Endothelial cell (in vitro differentiated cells): ENCODE measurements around the gene STK35. TPM values are rescaled to one million over a fixed set of nuclear protein-coding genes. Genes with fewer than 3 reads are reported as not detected.

ENCODE experiments used
- DNase-seq: peaks from one replicate; pipeline ENCODE4 v3.0.0; 2021; ENCODE audit warnings: low spot score
- H3K27ac Mint-ChIP-seq: one replicate; pipeline ENCODE4 v1.8.0; 2021; ENCODE audit warnings: mixed read lengths, inconsistent platforms; ENCODE audit not compliant: unreplicated experiment
- H3K27me3 Mint-ChIP-seq: one replicate; pipeline ENCODE4 v1.8.0; 2021; ENCODE audit warnings: mild to moderate bottlenecking, moderate library complexity, mixed read lengths, inconsistent platforms; ENCODE audit not compliant: unreplicated experiment
- H3K36me3 Mint-ChIP-seq: one replicate; pipeline ENCODE4 v1.8.0; 2021; ENCODE audit warnings: mild to moderate bottlenecking, low read depth, mixed read lengths, inconsistent platforms; ENCODE audit not compliant: unreplicated experiment
- H3K4me1 Mint-ChIP-seq: one replicate; pipeline ENCODE4 v1.8.0; 2021; ENCODE audit warnings: mild to moderate bottlenecking, mixed read lengths, inconsistent platforms; ENCODE audit not compliant: unreplicated experiment
- H3K4me3 Mint-ChIP-seq: one replicate; pipeline ENCODE4 v1.8.0; 2021; ENCODE audit warnings: mild to moderate bottlenecking, mixed read lengths, inconsistent platforms; ENCODE audit not compliant: unreplicated experiment
- H3K9me3 Mint-ChIP-seq: one replicate; pipeline ENCODE4 v1.8.0; 2021; ENCODE audit warnings: mixed read lengths, inconsistent platforms; ENCODE audit not compliant: unreplicated experiment
- total RNA-seq: library from RNA; stranded (reverse); fragmentation: NEBNext Ultra II Directional; extraction: Animal tissue kit (Norgen Biotek cat#: 25700); gene quantifications from one replicate; pipeline ENCODE4 v1.2.1, GENCODE V29; 2021; ENCODE audit not compliant: unreplicated experiment
- TF ChIP-seq, protein P1 (sequence below): fragments of 200-600 bp; sonication (generic); IDR thresholded peaks from one replicate; pipeline ENCODE4 v1.5.0; 2021; ENCODE audit warnings: antibody characterized with exemption; ENCODE audit not compliant: unreplicated experiment

The STK35 gene
- total RNA-seq, 1 donor from 2014 or later = 31.3 TPM

- no peaks in the 10 kb centered on the region for H3K9me3 Mint-ChIP-seq
- TF ChIP-seq, protein P1, sequence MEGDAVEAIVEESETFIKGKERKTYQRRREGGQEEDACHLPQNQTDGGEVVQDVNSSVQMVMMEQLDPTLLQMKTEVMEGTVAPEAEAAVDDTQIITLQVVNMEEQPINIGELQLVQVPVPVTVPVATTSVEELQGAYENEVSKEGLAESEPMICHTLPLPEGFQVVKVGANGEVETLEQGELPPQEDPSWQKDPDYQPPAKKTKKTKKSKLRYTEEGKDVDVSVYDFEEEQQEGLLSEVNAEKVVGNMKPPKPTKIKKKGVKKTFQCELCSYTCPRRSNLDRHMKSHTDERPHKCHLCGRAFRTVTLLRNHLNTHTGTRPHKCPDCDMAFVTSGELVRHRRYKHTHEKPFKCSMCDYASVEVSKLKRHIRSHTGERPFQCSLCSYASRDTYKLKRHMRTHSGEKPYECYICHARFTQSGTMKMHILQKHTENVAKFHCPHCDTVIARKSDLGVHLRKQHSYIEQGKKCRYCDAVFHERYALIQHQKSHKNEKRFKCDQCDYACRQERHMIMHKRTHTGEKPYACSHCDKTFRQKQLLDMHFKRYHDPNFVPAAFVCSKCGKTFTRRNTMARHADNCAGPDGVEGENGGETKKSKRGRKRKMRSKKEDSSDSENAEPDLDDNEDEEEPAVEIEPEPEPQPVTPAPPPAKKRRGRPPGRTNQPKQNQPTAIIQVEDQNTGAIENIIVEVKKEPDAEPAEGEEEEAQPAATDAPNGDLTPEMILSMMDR = no peak
These were observed 37.6 kb downstream of the STK35 start for GRCh38 chr20:2139250-2139649.

DNA sequence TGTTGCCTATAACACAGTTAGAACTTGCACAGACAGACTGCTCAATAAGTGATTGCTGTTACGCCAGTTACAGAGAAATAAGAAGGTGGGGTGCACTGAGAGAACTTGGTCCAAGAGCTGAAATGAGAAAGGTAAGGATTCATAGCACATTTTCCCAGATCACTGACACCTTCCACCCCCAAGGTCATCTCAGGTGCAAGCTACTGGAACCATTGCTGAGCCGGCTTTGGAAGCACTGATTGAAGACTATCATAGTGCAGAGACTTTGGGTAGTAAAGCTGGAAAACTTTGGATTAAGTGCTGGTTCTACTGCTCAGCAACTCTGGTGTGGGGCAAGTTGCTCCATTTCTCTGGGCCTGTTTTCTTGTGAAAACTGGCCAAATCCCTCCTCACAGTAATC lies 38.1 kb downstream of the STK35 start:
- no peaks in the 10 kb centered on the region for H3K9me3 Mint-ChIP-seq
- no peaks in the 10 kb centered on the region for H3K4me1 Mint-ChIP-seq
- no peak overlapping the region for H3K4me3 Mint-ChIP-seq
- no peak for DNase-seq
- H3K36me3 Mint-ChIP-seq = peaks cover 6% of the 10 kb centered on the region
- peaks cover 2% of the 10 kb centered on the region for H3K27me3 Mint-ChIP-seq
- TF ChIP-seq, protein P1 = no peak
- H3K27ac Mint-ChIP-seq = no peak overlapping the region

More at GRCh38 chr20:2139250-2139649, 37.6 kb downstream of the STK35 start:
- no peak for DNase-seq
- peaks cover 2% of the 10 kb centered on the region for H3K27me3 Mint-ChIP-seq
- H3K4me1 Mint-ChIP-seq = no peaks in the 10 kb centered on the region
- peaks cover 6% of the 10 kb centered on the region for H3K36me3 Mint-ChIP-seq
- H3K27ac Mint-ChIP-seq = no peak overlapping the region
- no peak overlapping the region for H3K4me3 Mint-ChIP-seq

DNA sequence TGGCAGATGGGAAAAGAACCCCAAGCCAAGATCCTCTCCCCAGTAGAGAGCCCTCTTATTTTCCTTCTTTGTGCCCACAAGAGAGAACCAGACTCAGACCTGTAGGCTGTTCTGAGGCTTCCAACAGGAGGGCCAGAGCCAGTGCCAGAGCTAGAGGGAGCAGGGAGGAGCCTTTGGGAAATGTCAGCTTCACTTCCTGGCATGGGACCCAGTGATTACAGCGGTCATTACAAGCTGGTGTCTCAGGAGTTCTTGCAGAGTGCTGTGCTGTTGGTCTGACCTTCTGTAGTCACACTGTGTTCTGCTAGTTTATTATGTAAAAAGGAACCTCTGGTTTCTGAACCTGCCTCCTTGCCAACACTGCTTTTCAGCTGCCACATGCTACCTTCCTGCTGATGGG lies 38.9 kb downstream of the STK35 start:
- no peaks in the 10 kb centered on the region for H3K4me1 Mint-ChIP-seq
- no peak overlapping the region for H3K4me3 Mint-ChIP-seq
- TF ChIP-seq, protein P1 = no peak
- DNase-seq = no peak
- H3K27me3 Mint-ChIP-seq = peaks cover 2% of the 10 kb centered on the region
- no peak overlapping the region for H3K27ac Mint-ChIP-seq
- no peaks in the 10 kb centered on the region for H3K9me3 Mint-ChIP-seq
- peaks cover 6% of the 10 kb centered on the region for H3K36me3 Mint-ChIP-seq

GRCh38 chr20:2141600-2142575 lies 40.3 kb downstream of the STK35 start:
- Mint-ChIP-seq H3K4me3 (no peak overlapping the region), H3K27me3 (peaks cover 4% of the 10 kb centered on the region)
- no peak for DNase-seq

More at GRCh38 chr20:2141600-2142575, 40.3 kb downstream of the STK35 start:
- Mint-ChIP-seq H3K4me1 (no peaks in the 10 kb centered on the region), H3K27ac (no peak overlapping the region), H3K9me3 (no peaks in the 10 kb centered on the region), H3K36me3 (peaks cover 6% of the 10 kb centered on the region)
- TF ChIP-seq, protein P1 = no peak
